Ovary (tissue), 3 donors: ENCODE measurements around the gene PPM1E.

Experiments used
- CTCF ChIP-seq, 3 donors: fragments of 450-650 bp in 2 of 3; fragments of 200-600 bp in 1 of 3; IDR thresholded peaks; one replicate each; pipeline versions ENCODE4 v1.5.1 to v1.8.0; 2016 to 2022; ENCODE audit warnings: antibody characterized with exemption in 3 of 3, mild to moderate bottlenecking in 1 of 3
- POLR2A ChIP-seq: fragments of 450-650 bp; IDR thresholded peaks from one replicate; pipeline ENCODE4 v1.6.1; 2017; ENCODE audit warnings: antibody characterized with exemption, mild to moderate bottlenecking, moderate library complexity
- donor health status: DM: no; HTN: no; CAD: no.

GRCh38 chr17:58823051-58823525, 67.4 kb downstream of the PPM1E start:
- TF ChIP-seq CTCF (IDR thresholded peaks at IDR 0.05) (no peak), POLR2A (no peak)
